SH-SY5Y (cell line): ENCODE results near the gene BABAM2.

ENCODE experiments used
- GATA2 ChIP-seq: IDR thresholded peaks from 2 replicates; pipeline ENCODE4 v1.6.1; 2011; ENCODE audit warnings: mild to moderate bottlenecking, low read depth, low read length
- GATA3 ChIP-seq: IDR thresholded peaks from 2 replicates; pipeline ENCODE4 v1.6.1; 2011; ENCODE audit warnings: low read depth, mild to moderate bottlenecking, low read length, moderate library complexity

Gene BABAM2

DNA sequence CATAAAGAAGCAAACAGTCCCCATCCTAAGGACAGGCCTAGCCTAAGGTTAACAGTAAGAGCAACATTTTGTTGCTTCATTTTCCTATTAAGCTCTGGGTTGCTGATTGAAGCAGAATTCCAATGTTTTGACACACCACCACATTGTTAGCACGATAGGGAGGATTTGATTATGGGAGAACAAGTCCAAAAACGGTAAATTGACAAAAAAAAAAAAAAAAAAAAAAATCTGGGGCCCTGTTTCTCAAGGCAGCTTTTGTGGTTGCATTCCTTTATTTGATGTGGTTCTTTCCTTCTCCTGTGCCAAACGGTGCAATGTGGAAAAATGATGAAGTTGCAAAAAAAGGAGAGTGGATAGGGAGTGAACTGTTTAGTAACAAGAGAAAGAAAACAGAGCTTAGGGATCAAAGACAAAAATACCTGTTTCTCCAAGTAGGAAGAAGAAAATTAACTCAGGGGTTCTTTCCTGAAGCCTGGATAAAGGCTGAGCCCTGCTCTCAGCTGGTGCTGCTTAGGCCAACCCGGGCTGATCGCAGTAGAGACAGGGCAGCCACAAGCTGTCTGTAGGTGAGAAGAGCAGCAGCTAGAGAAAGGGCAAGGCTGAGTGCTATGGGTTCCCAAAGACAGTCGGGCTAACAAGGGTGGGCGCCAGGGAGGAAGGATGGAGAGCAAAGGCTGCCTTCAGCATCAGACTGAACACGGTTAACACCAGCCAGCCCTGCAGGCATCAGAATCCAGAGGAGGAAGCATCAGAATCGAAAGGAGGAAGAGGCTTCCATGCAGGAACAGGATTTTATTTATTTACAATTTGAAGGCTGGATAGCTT, 334.3 kb downstream of the BABAM2 start:
- TF ChIP-seq GATA3 (no peak), GATA2 (no peak)

DNA sequence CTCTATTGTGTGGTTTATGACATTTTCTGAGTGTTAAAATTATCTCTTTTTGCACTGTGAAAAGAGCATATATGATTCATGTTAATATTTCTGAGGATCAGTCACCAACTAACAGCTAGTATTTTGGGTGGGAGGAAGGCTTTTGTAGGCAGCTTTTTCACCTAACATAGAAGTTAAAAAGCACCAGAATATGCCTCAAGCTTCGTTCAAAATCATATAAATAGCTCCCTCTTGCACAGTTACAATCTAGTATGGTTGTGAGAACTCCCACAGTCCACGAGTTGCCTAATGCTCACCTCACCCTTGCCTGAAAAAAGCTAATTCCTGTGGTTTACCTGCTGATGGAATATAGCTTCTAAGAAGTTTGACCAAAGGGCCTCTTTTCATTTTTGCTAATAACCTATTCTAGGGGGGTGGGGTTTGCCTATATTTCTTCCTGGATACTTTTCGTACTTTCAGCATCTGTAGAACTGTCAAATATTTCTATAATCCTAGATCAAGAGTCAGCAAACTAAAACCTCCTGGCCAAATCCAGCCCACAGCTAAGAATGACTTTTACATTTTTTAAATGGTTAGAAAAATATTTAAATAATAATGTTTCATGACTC, 335.0 kb downstream of the BABAM2 start:
- TF ChIP-seq GATA3 (no peak), GATA2 (no peak)

DNA sequence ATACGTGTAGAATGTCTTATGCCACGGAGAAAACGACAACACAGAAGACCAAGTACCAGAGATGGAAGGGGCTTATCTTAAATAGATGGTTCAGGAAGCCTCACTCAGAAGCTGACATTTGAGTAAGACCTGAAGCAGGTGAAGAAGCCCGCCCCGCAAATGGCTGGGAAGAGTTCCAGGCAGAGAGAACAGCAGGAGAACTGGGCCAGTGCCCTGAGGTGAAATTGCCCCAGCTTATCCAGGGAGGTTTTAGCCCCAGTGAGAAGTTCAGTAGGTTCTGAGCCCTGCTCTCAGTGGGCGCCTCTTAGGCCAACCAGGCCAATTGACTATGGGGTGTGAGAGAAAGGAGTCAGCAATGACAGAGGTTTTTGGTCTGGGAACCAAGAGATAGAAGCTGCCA, 336.0 kb downstream of the BABAM2 start:
- TF ChIP-seq GATA2 (no peak), GATA3 (no peak)

DNA sequence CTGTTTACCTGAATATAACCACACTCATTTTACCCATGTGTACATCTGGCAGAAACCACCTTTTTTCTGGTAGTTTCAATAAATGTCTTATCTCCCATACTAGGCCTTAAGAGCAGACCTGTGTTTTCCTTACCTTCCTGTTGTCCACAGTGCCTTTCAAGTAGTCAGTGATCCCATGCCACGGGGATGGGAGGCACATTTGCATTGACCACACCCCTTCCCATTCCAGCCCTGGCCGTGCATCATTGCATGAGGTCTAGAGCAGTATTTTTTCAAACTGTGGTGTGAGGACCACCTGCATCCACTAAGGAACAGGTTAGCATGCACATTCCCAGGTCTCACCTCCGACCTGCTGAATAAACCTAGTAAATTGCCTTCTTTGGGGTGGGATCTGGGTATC, 337.0 kb downstream of the BABAM2 start:
- TF ChIP-seq GATA2 (no peak), GATA3 (no peak)

DNA sequence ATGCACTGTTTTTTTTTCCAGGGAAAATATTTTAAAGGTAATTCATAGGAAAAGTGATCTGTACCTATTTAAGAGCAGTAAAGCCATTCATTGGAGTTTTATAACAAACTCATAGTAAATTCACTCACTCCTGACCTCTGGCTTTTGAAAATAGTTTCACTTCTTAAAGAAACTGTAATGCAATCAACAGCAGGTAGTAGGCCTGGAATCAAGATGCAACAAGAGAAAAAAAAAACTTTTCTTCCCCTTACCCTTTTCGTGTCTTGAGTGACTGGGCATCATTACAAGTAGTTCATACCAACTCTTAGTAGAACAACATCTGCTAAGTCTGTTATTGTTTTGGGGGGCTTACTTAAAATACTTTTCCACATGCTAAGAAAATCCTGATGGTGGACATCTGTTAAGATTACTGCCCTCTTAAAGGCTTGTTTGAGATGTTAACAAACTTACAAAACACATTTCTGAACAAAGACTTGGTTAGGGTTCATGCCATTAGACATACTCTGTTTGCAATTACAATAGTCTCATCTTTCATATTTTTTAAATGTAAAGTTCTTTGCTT, 338.0 kb downstream of the BABAM2 start:
- TF ChIP-seq GATA2 (no peak), GATA3 (no peak)

DNA sequence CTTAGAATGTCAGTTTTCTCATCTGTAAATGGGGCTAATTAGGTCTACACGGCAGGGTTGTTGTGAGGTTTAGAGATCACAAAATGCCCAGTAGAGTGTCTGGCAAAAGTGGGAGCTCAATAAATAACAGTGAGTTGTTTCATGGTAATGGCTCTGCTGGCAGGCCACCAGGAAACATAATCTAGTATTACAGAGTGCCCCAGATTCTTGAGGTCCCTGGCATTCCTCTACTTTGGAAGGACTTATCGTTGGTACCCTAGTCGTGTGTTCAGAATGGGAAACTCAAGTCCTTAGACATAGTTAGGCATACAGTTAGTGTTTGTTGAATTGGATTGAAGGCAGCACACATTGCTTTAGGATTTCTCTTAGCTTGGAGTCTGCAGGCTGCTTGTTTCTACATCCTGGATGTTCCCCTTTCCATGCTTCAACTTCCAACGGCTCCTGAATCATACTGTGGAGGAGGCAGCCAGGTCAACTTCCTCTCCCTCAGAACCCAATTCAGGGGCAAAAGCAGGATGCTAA, 340.6 kb downstream of the BABAM2 start:
- no peak for TF ChIP-seq GATA3
- no peak for TF ChIP-seq GATA2

DNA sequence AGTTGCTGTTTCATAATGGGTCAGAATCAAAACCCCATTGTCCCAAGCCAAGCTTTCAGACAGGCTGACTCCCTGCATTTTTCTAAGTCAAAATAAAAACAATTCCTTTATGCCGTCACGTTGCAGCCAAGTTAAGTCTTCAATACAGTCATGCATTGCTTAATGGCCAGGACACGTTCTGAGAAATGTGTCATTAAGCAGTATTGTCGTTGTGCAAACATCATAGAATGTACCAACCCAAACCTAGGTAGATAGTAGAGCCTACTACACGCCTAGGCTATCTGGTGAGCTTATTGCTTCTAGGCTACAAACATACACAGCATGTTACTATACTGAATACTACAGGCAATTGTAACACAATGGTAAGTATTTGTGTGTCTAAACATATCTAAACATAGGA, 341.8 kb downstream of the BABAM2 start:
- no peak for TF ChIP-seq GATA2
- no peak for TF ChIP-seq GATA3

DNA sequence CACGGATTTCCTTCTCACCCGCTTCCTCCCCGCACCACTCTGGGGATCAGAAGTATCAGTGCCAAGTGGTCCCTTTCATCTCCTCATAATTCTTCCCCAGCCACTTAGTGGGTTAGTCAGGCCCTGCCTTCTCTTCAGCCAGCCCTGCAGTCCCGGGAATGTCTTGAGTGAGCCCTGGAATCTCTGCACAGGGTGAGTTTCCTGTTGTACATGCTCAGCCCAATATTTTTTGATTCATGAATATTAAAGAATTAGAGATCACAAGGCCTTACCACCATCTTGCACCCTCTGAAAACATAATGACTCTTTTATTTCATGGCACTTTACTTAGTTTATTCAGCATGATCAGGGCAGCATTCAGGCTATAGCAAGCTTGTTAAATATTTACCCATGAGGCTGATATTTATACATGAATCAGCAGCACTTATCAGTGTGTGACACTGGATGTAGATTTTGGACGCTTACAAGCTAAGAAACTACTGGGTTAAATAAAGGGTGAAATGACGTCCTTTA, 342.7 kb downstream of the BABAM2 start:
- TF ChIP-seq GATA3 (no peak), GATA2 (no peak)

DNA sequence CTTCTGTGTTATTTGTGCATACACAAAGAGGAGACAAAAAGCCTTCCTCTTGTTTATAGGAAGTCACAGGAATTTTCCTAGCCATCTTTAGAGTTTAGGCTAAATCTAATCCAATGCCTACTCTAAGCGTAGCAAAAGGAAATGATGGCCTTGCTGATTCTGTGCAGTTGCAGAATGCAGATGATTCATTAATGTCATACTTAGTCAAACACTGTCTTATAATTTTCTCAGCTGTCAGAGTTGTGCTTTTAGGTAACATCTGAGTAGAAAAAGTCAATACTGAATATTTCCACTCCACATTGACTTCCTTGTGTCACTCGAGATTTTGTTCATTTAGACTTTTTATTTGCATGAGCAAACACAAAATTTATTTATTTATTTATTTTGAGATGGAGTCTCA, 344.3 kb downstream of the BABAM2 start:
- TF ChIP-seq GATA2 (no peak), GATA3 (no peak)

DNA sequence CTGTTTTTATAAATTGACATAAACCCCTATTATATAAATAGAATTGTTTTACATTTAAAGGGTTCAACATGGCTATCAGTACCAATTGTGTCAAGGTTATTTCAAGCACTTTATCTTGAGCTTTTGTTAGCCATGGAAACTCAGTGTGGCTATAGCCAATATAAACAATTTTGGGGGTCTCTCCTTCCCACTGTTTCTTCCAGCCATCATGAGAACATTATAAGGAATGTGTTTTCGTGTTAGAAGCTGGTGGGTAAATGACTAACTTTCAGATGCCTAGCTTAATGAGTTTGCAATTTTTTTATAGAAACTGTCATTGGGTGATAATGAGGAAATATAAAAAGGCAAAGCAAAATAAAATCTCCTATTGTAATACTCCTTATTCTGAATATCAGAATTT, 348.7 kb downstream of the BABAM2 start:
- TF ChIP-seq GATA2 (no peak), GATA3 (0 out of 2 replicates have a peak, but pooled peaks have one; percentile 6)

DNA sequence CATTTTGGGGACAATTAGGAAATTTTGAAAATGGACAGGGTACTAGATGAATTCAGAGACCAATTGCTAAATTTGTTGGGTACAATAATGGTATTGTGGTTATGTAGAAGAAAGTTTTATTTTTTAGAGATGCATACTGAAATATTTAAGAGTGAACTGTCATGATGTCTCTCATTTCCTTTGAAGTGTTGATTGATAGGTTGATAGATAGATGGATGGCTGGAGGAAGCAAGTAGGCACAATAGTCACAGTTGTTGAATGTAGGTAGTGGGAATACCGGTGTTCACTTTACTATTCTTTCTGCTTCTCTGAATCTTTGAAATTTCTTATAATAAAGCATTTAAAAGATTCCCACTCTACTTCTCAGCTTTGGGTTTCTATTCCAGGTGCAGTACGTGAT, 350.4 kb downstream of the BABAM2 start:
- no peak for TF ChIP-seq GATA3
- TF ChIP-seq GATA2 = no peak

DNA sequence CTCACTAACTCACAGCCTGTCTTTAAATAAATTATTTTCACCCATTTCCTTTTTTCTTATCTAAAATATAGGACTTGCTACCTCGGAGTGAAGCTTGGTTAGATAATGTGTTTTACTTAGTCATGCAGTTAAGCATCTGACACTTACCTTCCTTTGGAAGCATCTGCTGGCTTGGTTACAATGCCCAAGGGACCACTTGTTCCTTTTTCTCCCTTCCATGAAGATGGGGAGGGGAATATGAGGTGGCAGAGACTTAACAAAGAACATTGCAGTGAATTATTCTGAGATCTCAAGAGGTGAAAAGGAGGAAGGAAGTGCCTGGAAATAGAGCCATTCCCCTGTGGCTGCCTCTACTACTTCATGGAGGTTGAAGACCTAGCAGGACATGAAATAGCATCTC, 356.8 kb downstream of the BABAM2 start:
- TF ChIP-seq GATA3 (no peak), GATA2 (no peak)

DNA sequence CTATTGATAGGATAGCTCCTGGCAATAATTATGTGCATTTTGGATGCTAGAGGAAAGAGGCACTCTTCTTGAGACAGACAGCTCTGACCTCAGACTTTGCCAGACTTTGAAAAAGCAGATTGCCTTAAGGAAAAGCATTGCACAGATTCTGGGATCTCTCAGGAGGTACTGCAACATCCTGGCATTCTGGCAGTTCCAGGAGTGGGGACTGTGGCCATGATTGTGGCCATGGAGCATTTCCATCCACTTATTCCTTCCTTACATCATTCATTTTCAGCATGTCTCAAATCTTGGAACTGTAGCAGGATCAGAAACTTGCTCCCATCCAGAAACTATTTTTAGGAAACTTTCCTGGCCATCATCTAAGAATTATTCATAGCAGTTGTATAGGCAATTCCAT, 357.2 kb downstream of the BABAM2 start:
- TF ChIP-seq GATA2 (no peak), GATA3 (no peak)

DNA sequence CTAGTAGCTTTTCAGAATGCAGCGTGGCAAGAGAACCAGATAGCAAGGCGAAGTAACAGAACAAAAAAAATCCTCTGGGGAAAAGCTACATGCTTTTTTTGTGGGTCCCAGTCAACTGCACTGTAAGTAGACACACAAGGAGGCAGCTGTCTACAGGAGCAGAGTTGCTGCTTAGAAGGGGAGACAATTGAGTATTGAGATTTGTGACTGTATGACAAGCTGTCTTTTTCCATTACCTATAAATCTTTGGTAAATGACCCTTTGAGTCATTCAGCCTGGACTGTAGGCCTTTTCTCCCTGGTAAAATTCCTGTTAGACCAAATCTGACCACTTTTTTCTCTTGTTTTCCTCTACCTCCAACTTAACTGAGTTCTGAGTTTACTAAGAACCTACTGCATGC, 358.0 kb downstream of the BABAM2 start:
- TF ChIP-seq GATA2 (no peak), GATA3 (no peak)

DNA sequence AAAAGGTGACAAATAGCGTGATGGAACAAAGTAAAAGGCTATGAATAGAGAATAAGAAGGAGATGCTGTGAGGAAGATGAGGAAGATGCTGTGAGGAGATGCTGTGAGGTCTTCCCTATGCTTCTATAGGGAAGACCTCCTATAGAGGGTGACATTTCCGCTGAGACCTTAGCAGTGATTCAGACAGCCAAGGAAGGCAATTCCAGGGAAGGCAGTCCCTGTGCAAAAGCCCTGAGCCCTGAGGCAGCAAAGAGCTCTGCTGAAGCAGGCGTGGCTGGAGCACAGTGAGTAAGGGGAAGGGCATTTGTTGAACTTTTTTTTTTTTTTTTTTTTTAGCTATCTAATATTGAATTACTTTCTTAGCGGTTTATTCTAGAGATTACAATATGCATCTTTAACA, 359.5 kb downstream of the BABAM2 start:
- TF ChIP-seq GATA2 (no peak), GATA3 (no peak)

DNA sequence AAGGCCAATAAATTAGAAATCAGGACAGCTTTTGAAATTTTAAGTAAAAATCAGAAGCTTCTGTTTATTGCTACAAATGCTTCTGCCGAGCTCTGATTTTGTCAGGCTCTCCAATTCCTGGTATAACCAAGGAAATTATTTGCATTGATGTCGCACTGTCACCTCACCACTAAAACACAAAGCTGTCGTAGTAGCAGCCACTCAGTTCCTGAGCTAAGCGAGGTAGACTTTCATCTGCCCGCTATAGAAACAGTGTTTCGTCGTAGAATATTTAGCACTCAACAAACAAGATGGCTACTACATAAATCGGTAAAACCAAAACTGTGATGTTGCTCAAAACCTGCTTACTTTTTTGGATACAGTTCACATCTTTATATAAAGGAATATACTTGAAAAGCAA, 360.8 kb downstream of the BABAM2 start:
- TF ChIP-seq GATA2 (no peak), GATA3 (no peak)
